Esophagus muscularis mucosa (tissue), 4 donors: ENCODE measurements around the gene CNTNAP2. TPM values are rescaled to one million over a fixed set of nuclear protein-coding genes. Genes with fewer than 3 reads are reported as not detected.

Experiments used
- DNase-seq: peaks from one replicate; pipeline ENCODE4 v3.0.0-alpha.2; 2017; ENCODE audit errors: extremely low spot score
- H3K27ac ChIP-seq, 4 donors: fragments of 200-600 bp; sonication (generic); replicated peaks in 1 of 4; 1 replicate in 3 of 4; 2 replicates in 1 of 4; pipeline ENCODE4 v1.5.1; 2016 to 2019; ENCODE audit warnings: mild to moderate bottlenecking in 1 of 4
- H3K27me3 ChIP-seq, 4 donors: fragments of 200-600 bp; sonication (generic); one replicate each; pipeline versions ENCODE4 v1.5.1 to v1.6.0; 2016 to 2019
- H3K36me3 ChIP-seq, 4 donors: fragments of 200-600 bp; sonication (generic); one replicate each; pipeline ENCODE4 v1.5.1; 2016 to 2019
- H3K4me1 ChIP-seq, 4 donors: fragments of 200-600 bp; sonication (generic); one replicate each; pipeline ENCODE4 v1.5.1; 2016 to 2019
- H3K4me3 ChIP-seq, 4 donors: fragments of 200-600 bp; sonication (generic); 1 replicate in 2 of 4; 2 replicates in 2 of 4; pipeline ENCODE4 v1.5.1; 2016 to 2019; ENCODE audit warnings: mild to moderate bottlenecking in 4 of 4, moderate library complexity in 1 of 4
- H3K9me3 ChIP-seq, 4 donors: fragments of 200-600 bp; sonication (generic); 1 replicate in 3 of 4; 2 replicates in 1 of 4; pipeline ENCODE4 v1.5.1; 2016 to 2019
- EP300 ChIP-seq: sonication (generic); formaldehyde crosslinking; IDR thresholded peaks from one replicate; pipeline ENCODE4 v1.6.1; 2017; ENCODE audit warnings: antibody characterized with exemption
- POLR2A ChIP-seq: fragments of 450-650 bp; IDR thresholded peaks from one replicate; pipeline ENCODE4 v1.6.1; 2017; ENCODE audit warnings: antibody characterized with exemption, moderate library complexity, mild to moderate bottlenecking, low read depth
- POLR2AphosphoS5 ChIP-seq, 2 donors: sonication (generic); formaldehyde crosslinking; IDR thresholded peaks; one replicate each; pipeline ENCODE4 v1.6.1; 2017; ENCODE audit warnings: antibody characterized with exemption in 2 of 2
- whole genome bisulfite sequencing: methylation state at CpG from one replicate; pipeline ENCODE4 v1.1.5; 2018; 5-methylcytosine and 5-hydroxymethylcytosine counted together
- intact Hi-C: fragments of 100-400 bp; cut with DNase I; formaldehyde crosslinking; loops from one replicate; pipeline ENCODE4 v1.15.1; 2023
- total RNA-seq, 4 donors: library from RNA; depleted of rRNA; stranded (reverse); fragments of >200 nt; gene quantifications; one replicate each; pipeline versions ENCODE4 v1.1.0 to v1.2.1, GENCODE V29; 2016
- TF ChIP-seq, protein P1 (sequence below), 3 experiments: fragments of 200-600 bp in 2 of 3; fragments of 450-650 bp in 1 of 3; sonication (generic) in 2 of 3; IDR thresholded peaks; one replicate each; pipeline ENCODE4 v1.5.1; 2017 to 2019; ENCODE audit warnings: antibody characterized with exemption in 3 of 3, mild to moderate bottlenecking in 2 of 3, moderate library complexity in 1 of 3

CNTNAP2 gene
- total RNA-seq, 4 donors from 2014 or later = 1.2 to 2.9 (median 1.9) TPM

GRCh38 chr7:148408307-148408706, 2291.7 kb downstream of the CNTNAP2 start:
- TF ChIP-seq EP300 (no peak), POLR2A (no peak), POLR2AphosphoS5 (IDR thresholded peaks at IDR 0.05) (no peak)
- TF ChIP-seq, protein P1, sequence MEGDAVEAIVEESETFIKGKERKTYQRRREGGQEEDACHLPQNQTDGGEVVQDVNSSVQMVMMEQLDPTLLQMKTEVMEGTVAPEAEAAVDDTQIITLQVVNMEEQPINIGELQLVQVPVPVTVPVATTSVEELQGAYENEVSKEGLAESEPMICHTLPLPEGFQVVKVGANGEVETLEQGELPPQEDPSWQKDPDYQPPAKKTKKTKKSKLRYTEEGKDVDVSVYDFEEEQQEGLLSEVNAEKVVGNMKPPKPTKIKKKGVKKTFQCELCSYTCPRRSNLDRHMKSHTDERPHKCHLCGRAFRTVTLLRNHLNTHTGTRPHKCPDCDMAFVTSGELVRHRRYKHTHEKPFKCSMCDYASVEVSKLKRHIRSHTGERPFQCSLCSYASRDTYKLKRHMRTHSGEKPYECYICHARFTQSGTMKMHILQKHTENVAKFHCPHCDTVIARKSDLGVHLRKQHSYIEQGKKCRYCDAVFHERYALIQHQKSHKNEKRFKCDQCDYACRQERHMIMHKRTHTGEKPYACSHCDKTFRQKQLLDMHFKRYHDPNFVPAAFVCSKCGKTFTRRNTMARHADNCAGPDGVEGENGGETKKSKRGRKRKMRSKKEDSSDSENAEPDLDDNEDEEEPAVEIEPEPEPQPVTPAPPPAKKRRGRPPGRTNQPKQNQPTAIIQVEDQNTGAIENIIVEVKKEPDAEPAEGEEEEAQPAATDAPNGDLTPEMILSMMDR (IDR thresholded peaks at IDR 0.05) = no peak
- Histone ChIP-seq H3K9me3 (no peaks in the 10 kb centered on the region), H3K4me1 (peaks cover 0 to under 1% (median 0%) of the 10 kb centered on the region in 4 donors), H3K27me3 (no peaks in the 10 kb centered on the region), H3K27ac (no peak overlapping the region), H3K4me3 (no peak overlapping the region), H3K36me3 (no peaks in the 10 kb centered on the region)
- no peak for DNase-seq
- 74% methylated on average over 2 of the region's 2 CpGs for WGBS
- intact Hi-C loops = no loop called here

GRCh38 chr7:148410905-148411304, 2294.3 kb downstream of the CNTNAP2 start:
- 74% methylated on average over 7 of the region's 7 CpGs for WGBS
- H3K4me1 ChIP-seq = no peaks in the 10 kb centered on the region
- no peak overlapping the region for H3K4me3 ChIP-seq
- no peak overlapping the region for H3K27ac ChIP-seq
- no peaks in the 10 kb centered on the region for H3K27me3 ChIP-seq
- H3K9me3 ChIP-seq = no peaks in the 10 kb centered on the region
- intact Hi-C loops = no loop called here
- TF ChIP-seq POLR2A = no peak
- TF ChIP-seq EP300 = no peak
- no peak for TF ChIP-seq POLR2AphosphoS5 (IDR thresholded peaks at IDR 0.05)
- TF ChIP-seq, protein P1 (IDR thresholded peaks at IDR 0.05) = no peak
- DNase-seq = no peak
- no peaks in the 10 kb centered on the region for H3K36me3 ChIP-seq

DNA sequence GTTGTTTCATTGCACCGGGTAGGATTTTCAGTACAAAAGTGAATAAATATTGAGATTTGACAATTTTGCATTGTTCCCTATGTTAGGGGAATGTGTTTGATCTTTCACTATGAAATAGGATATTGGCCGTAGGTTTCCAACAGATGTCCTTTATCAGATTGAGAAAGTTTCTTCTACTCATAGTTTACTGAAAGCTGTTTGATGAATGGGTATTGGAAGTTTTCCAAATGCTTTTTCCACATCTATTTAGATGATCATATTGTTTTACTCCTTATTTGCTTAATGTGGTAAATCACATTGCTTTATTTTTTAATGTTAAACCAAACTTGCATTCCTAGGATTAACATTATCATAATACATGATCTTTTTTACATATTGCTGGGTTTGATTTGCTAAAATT, 2296.1 kb downstream of the CNTNAP2 start:
- Histone ChIP-seq H3K4me3 (no peak overlapping the region), H3K4me1 (no peaks in the 10 kb centered on the region), H3K9me3 (no peaks in the 10 kb centered on the region), H3K27ac (no peak overlapping the region), H3K36me3 (no peaks in the 10 kb centered on the region), H3K27me3 (no peaks in the 10 kb centered on the region)
- intact Hi-C loops = no loop called here
- 40% methylated on average over 2 of the region's 2 CpGs for WGBS
- no peak for DNase-seq
- TF ChIP-seq POLR2A = no peak
- TF ChIP-seq POLR2AphosphoS5 (IDR thresholded peaks at IDR 0.05) = no peak
- TF ChIP-seq EP300 = no peak
- TF ChIP-seq, protein P1 (IDR thresholded peaks at IDR 0.05) = no peak

GRCh38 chr7:148419856-148420832, 2303.5 kb downstream of the CNTNAP2 start:
- intact Hi-C loops = no loop called here
- DNase-seq = no peak
- Histone ChIP-seq H3K27ac (no peak overlapping the region), H3K36me3 (no peaks in the 10 kb centered on the region), H3K27me3 (no peaks in the 10 kb centered on the region), H3K9me3 (no peaks in the 10 kb centered on the region), H3K4me3 (no peak overlapping the region), H3K4me1 (no peaks in the 10 kb centered on the region)
- TF ChIP-seq POLR2AphosphoS5 (IDR thresholded peaks at IDR 0.05) (no peak), POLR2A (no peak), EP300 (no peak)
- TF ChIP-seq, protein P1 (IDR thresholded peaks at IDR 0.05) = no peak
- WGBS = 83% methylated on average over 11 of the region's 11 CpGs
